B cell (primary cell): ENCODE measurements around the gene ZC3H18. TPM values are rescaled to one million over a fixed set of nuclear protein-coding genes. Genes with fewer than 3 reads are reported as not detected.
A peak's percentile ranks its signal among the peaks of the same experiment; 100 is the strongest.

Experiments used
- ATAC-seq: fragments of 200-7000 bp; cut with Tn5 transposase; one replicate; pipeline ENCODE4 v1.10.0; 2021; ENCODE audit warnings: low read depth, mild to moderate bottlenecking, moderate number of reproducible peaks, moderate library complexity
- CTCF ChIA-PET: fragments of 350-600 bp; sonication (Branson Sonifier 250); formaldehyde crosslinking; loops from one replicate; lab custom pipeline; 2021; ENCODE audit warnings: antibody characterized with exemption, inconsistent platforms; lab: Charles Lee
- POLR2A ChIA-PET: fragments of 350-600 bp; sonication (Branson Sonifier 250); formaldehyde crosslinking; loops from one replicate; lab custom pipeline; 2021; ENCODE audit warnings: antibody characterized with exemption; lab: Charles Lee
- DNase-seq: peaks from one replicate; pipeline ENCODE4 v3.0.0; 2013
- H2AFZ ChIP-seq: 2 replicates; pipeline ENCODE4 v1.6.1; 2012; ENCODE audit warnings: mild to moderate bottlenecking, low read depth, low read length; ENCODE audit not compliant: insufficient read depth, poor library complexity, severe bottlenecking
- H3K27ac ChIP-seq, 2 donors: 1 replicate in 1 of 2; 2 replicates in 1 of 2; pipeline ENCODE4 v1.5.1; 2012 to 2013; ENCODE audit warnings: low read length in 2 of 2, mild to moderate bottlenecking in 2 of 2, moderate library complexity in 1 of 2
- H3K27me3 ChIP-seq, 4 experiments: fragments of 200-600 bp in 1 of 4; sonication (generic) in 1 of 4; replicated peaks in 1 of 4; 1 replicate in 2 of 4; 2 replicates in 2 of 4; pipeline versions ENCODE4 v1.6.1 to v1.7.0; 2013 to 2016; ENCODE audit warnings: low read length in 3 of 4, mild to moderate bottlenecking in 2 of 4, mixed read lengths in 1 of 4, moderate library complexity in 1 of 4; ENCODE audit not compliant: insufficient read depth in 4 of 4, control insufficient read depth in 3 of 4; ENCODE audit errors: control extremely low read depth in 1 of 4
- H3K36me3 ChIP-seq, 2 experiments: replicated peaks in 1 of 2; 1 replicate in 1 of 2; 2 replicates in 1 of 2; pipeline versions ENCODE4 v1.6.1 to v1.7.1; 2013; ENCODE audit warnings: low read length in 1 of 2; ENCODE audit not compliant: insufficient read depth in 2 of 2, control insufficient read depth in 1 of 2; ENCODE audit errors: control extremely low read depth in 1 of 2, extremely low read depth in 1 of 2
- H3K4me1 ChIP-seq, 2 donors: fragments of 200-600 bp in 1 of 2; sonication (generic) in 1 of 2; 1 replicate in 1 of 2; 2 replicates in 1 of 2; pipeline versions ENCODE4 v1.5.1 to v1.6.1; 2013 to 2017; ENCODE audit warnings: low read length in 2 of 2; ENCODE audit not compliant: control insufficient read depth in 2 of 2, insufficient read depth in 2 of 2
- H3K4me2 ChIP-seq: replicated peaks from 2 replicates; pipeline ENCODE3; 2012; ENCODE audit warnings: mild to moderate bottlenecking, low read depth, low read length; ENCODE audit not compliant: poor library complexity, severe bottlenecking
- H3K4me3 ChIP-seq, 5 experiments: fragments of 200-600 bp in 1 of 5; sonication (generic) in 1 of 5; 1 replicate in 3 of 5; 2 replicates in 2 of 5; pipeline versions ENCODE4 v1.5.1 to v1.7.0; 2011 to 2016; ENCODE audit warnings: low read length in 4 of 5, mild to moderate bottlenecking in 4 of 5, low read depth in 2 of 5, control low read depth in 1 of 5, moderate library complexity in 1 of 5; ENCODE audit not compliant: insufficient read depth in 1 of 5; ENCODE audit errors: control extremely low read depth in 1 of 5, extremely low read depth in 1 of 5
- H3K79me2 ChIP-seq: fragments of 200-600 bp; sonication (generic); one replicate; pipeline ENCODE4 v1.6.0; 2016; ENCODE audit warnings: low read length; ENCODE audit not compliant: control insufficient read depth, insufficient read depth
- H3K9ac ChIP-seq: fragments of 200-600 bp; sonication (generic); 2 replicates; pipeline ENCODE4 v1.6.1; 2017; ENCODE audit warnings: mild to moderate bottlenecking, low read length, moderate library complexity
- H3K9me3 ChIP-seq, 3 donors: one replicate each; pipeline versions ENCODE4 v1.6.1 to v1.7.1; 2013; ENCODE audit warnings: low read length in 2 of 3; ENCODE audit not compliant: control insufficient read depth in 2 of 3, insufficient read depth in 1 of 3; ENCODE audit errors: control extremely low read depth in 1 of 3
- H4K20me1 ChIP-seq: 2 replicates; pipeline ENCODE4 v1.6.0; 2012; ENCODE audit warnings: mild to moderate bottlenecking, low read length; ENCODE audit not compliant: insufficient read depth, control insufficient read depth, poor library complexity, severe bottlenecking
- H3K27ac Mint-ChIP-seq: one replicate; pipeline ENCODE4 v1.8.0; 2021; ENCODE audit warnings: mixed read lengths
- H3K27me3 Mint-ChIP-seq: one replicate; pipeline ENCODE4 v1.8.0; 2021; ENCODE audit warnings: mixed read lengths
- H3K4me1 Mint-ChIP-seq: one replicate; pipeline ENCODE4 v1.8.0; 2021; ENCODE audit warnings: mixed read lengths
- H3K4me3 Mint-ChIP-seq: one replicate; pipeline ENCODE4 v1.8.0; 2021; ENCODE audit warnings: mixed read lengths
- H3K9me3 Mint-ChIP-seq: one replicate; pipeline ENCODE4 v1.8.0; 2022; ENCODE audit warnings: mixed read lengths; ENCODE audit not compliant: insufficient read depth
- CTCF ChIP-seq: fragments of 200-600 bp; IDR thresholded peaks from one replicate; pipeline ENCODE4 v1.8.0; 2022; ENCODE audit warnings: antibody characterized with exemption, mild to moderate bottlenecking
- EZH2 ChIP-seq: IDR thresholded peaks from 2 replicates; pipeline ENCODE4 v1.6.1; 2012; ENCODE audit warnings: borderline replicate concordance, low read depth, mild to moderate bottlenecking, moderate library complexity, low read length; ENCODE audit not compliant: insufficient read depth, poor library complexity, severe bottlenecking
- WGBS: methylation state at CpG from one replicate; pipeline ENCODE4 v1.1.5; 2013; ENCODE audit warnings: missing lambda C conversion rate; ENCODE audit not compliant: insufficient coverage; 5-methylcytosine and 5-hydroxymethylcytosine counted together
- intact Hi-C: fragments of 100-400 bp; cut with micrococcal nuclease; formaldehyde crosslinking; loops from one replicate; pipeline ENCODE4 v1.10.0; 2022
- polyA plus RNA-seq: library from polyadenylated mRNA; depleted of rRNA; stranded (reverse); fragments of >200 nt; gene quantifications from 2 replicates; pipeline ENCODE4 v1.2.3, GENCODE V29; 2012
- total RNA-seq, 2 donors: library from RNA; stranded (reverse); fragments of 120-200 nt in 1 of 2; gene quantifications; 1 replicate in 1 of 2; 2 replicates in 1 of 2; pipeline versions ENCODE4 v1.2.3 to v1.2.4, GENCODE V29; 2013 to 2022

The ZC3H18 gene
- total and polyA plus RNA-seq, 2 donors (not counting 1 experiment from before 2014, with no cell fraction given) = 40.4 to 74.2 TPM

DNA sequence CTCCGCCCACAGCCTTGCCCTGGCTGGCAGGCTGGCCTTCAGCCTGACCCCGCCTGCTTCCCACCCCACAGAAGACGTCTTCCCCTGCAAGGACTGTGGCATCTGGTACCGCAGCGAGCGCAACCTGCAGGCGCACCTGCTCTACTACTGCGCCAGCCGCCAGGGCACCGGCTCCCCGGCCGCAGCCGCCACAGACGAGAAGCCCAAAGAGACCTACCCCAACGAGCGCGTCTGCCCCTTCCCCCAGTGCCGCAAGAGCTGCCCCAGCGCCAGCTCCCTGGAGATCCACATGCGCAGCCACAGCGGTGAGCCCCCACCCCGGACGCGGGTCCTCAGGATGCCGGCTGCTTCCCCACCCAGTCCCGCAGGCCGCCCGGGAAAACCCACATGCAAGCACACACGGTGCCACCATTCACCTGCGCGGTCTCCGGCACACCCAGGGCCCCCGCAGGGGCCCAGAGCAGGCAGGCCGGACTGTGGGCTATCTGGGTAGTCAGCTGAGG lies 38.2 kb upstream of the ZC3H18 start:
- intact Hi-C loops = no loop called here
- H3K9me3 Mint-ChIP-seq = no peaks in the 10 kb centered on the region
- 95% methylated on average over 33 of the region's 34 CpGs for WGBS
- POLR2A ChIA-PET = no interaction called here
- no peaks in the 10 kb centered on the region for H3K9me3 ChIP-seq
- H3K9ac ChIP-seq = no peak overlapping the region
- no peak overlapping the region for H3K4me2 ChIP-seq
- CTCF ChIA-PET = no interaction called here
- peaks cover 15% of the 10 kb centered on the region for H4K20me1 ChIP-seq
- H3K4me3 Mint-ChIP-seq = peak overlapping the region; percentile 37
- H3K27ac Mint-ChIP-seq = no peak overlapping the region
- ATAC-seq (no peak), DNase-seq (no peak)
- H3K4me1 Mint-ChIP-seq = peaks cover 10% of the 10 kb centered on the region
- no peak overlapping the region for H3K4me3 ChIP-seq
- H3K4me1 ChIP-seq = peaks cover 8 to 15% of the 10 kb centered on the region in 2 donors
- no peaks in the 10 kb centered on the region for H3K27me3 Mint-ChIP-seq
- peaks cover 0 to 2% of the 10 kb centered on the region in 2 experiments for H3K36me3 ChIP-seq
- TF ChIP-seq EZH2 (no peak), CTCF (no peak)
- H3K27ac ChIP-seq = no peak overlapping the region
- H2AFZ ChIP-seq = no peak overlapping the region
- H3K79me2 ChIP-seq = peaks cover 10% of the 10 kb centered on the region
- no peaks in the 10 kb centered on the region for H3K27me3 ChIP-seq

DNA sequence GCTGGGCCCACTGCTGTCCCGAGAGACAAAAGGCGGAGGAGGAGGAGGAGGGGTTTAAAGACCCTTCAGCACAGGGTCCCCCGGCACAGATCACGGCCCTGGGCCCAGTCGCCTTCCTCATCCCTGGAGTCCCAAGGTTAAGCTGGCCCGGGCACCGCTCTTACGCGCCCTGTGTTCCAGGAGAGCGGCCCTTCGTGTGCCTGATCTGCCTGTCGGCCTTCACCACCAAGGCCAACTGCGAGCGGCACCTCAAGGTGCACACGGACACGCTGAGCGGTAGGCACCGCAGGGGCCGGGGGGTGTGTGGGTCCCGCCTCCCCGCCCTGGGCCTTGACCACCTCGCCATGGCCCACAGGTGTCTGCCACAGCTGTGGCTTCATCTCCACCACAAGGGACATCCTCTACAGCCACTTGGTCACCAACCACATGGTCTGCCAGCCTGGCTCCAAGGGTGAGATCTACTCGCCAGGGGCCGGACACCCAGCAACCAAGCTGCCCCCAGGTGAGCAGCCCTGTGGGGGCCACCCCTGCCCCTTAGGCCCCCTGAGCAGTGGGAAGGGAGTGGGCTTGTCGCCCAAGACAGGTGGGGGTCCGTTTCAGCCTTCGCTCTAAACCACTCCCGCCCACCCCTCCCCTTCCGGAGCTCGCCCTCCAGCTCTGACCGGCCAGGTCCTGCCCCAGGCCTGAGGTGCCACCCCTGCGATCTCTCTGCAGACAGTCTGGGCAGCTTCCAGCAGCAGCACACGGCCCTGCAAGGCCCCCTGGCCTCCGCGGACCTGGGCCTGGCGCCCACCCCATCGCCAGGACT lies 37.6 kb upstream of the ZC3H18 start:
- DNase-seq = no peak
- CTCF ChIA-PET = no interaction called here
- no peak for ATAC-seq
- Histone ChIP-seq H3K27me3 (no peaks in the 10 kb centered on the region), H3K9ac (no peak overlapping the region), H3K4me1 (peaks cover 8 to 11% of the 10 kb centered on the region in 2 donors), H3K9me3 (no peaks in the 10 kb centered on the region), H3K4me3 (no peak overlapping the region), H2AFZ (no peak overlapping the region), H3K4me2 (no peak overlapping the region), H4K20me1 (peaks cover 11% of the 10 kb centered on the region), H3K36me3 (peaks cover 0 to 2% of the 10 kb centered on the region in 2 experiments), H3K27ac (no peak overlapping the region), H3K79me2 (peaks cover 10% of the 10 kb centered on the region)
- intact Hi-C loops = no loop called here
- H3K27me3 Mint-ChIP-seq = no peaks in the 10 kb centered on the region
- no peak overlapping the region for H3K27ac Mint-ChIP-seq
- WGBS = 93% methylated on average over 31 of the region's 37 CpGs
- no peak overlapping the region for H3K4me3 Mint-ChIP-seq
- TF ChIP-seq EZH2 = no peak
- TF ChIP-seq CTCF = no peak
- peaks cover 10% of the 10 kb centered on the region for H3K4me1 Mint-ChIP-seq
- POLR2A ChIA-PET = interaction anchor here (0.6 to 1.2 kb wide), 2 partner anchors 37 to 387 kb away, joined by 3 read pairs; partner anchors contain the start of gene ZC3H18
- H3K9me3 Mint-ChIP-seq = no peaks in the 10 kb centered on the region
